Testis (tissue), 2 donors: Measurements from ENCODE around the gene CFAP77.

Experiments
- POLR2A ChIP-seq: fragments of 450-650 bp; IDR thresholded peaks from one replicate; pipeline ENCODE4 v1.6.1; 2017; ENCODE audit warnings: antibody characterized with exemption, mild to moderate bottlenecking, moderate library complexity
- TF ChIP-seq, protein P1 (sequence below), 3 experiments: fragments of 450-650 bp in 2 of 3; fragments of 200-600 bp in 1 of 3; sonication (generic) in 1 of 3; IDR thresholded peaks; one replicate each; pipeline ENCODE4 v1.5.1; 2016 to 2019; ENCODE audit warnings: antibody characterized with exemption in 3 of 3, mild to moderate bottlenecking in 2 of 3, moderate library complexity in 1 of 3

DNA sequence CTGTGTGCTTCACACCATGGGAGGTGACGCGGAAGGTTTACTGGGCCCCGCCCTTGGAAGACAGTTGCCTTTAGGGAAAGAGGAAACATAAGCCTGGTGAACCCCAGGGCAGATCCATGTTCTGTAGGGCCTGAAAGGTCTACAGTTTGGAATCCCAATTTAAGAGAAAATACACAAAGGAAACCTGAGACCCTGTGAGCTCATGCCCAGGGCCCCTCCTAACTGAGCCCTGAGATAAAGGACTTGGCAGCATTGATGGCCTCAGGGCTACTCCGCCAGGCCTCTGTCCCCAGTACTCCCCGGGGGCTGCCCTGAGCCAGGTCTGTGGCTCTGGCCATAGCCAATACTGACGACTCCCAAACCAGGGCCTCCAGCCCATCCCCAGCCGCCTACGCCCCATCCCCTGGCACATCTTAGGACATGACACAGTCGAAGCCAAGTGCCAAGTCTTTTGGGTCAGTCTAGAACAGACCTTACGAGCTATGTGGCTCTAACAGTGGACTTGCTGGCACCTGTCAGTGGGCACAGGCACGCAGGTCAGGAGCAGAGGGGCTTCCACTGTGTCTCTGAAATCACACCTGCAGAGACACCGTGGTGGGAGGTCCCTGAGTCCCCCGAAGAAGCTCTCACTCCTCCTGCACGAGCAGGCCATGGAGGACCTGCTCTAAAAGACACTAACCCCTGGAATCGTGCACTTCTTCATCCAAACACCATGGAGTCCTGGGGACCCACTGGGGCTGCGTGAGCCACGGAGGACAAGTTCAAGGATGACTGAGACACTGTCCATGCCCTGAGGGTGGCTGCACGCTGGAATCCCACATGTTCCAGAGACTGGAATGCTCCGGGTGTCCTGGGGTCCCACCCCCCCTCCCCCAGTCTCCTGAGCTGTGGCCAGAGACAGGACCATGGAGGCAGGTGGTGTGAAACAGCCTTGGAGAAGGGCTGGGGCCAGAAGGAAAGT lies 132.1 kb downstream of the CFAP77 start:
- TF ChIP-seq, protein P1, sequence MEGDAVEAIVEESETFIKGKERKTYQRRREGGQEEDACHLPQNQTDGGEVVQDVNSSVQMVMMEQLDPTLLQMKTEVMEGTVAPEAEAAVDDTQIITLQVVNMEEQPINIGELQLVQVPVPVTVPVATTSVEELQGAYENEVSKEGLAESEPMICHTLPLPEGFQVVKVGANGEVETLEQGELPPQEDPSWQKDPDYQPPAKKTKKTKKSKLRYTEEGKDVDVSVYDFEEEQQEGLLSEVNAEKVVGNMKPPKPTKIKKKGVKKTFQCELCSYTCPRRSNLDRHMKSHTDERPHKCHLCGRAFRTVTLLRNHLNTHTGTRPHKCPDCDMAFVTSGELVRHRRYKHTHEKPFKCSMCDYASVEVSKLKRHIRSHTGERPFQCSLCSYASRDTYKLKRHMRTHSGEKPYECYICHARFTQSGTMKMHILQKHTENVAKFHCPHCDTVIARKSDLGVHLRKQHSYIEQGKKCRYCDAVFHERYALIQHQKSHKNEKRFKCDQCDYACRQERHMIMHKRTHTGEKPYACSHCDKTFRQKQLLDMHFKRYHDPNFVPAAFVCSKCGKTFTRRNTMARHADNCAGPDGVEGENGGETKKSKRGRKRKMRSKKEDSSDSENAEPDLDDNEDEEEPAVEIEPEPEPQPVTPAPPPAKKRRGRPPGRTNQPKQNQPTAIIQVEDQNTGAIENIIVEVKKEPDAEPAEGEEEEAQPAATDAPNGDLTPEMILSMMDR (IDR thresholded peaks at IDR 0.05) = no peak
- TF ChIP-seq POLR2A = no peak
